ENCODE measurements around the gene COX5A. TPM values are rescaled to one million over a fixed set of nuclear protein-coding genes. Genes with fewer than 3 reads are reported as not detected.
"Not testable (repeated sequence)": the region's sequence is repeated elsewhere in the genome, so short reads cannot be mapped to it uniquely, and the experiment has no call there.

COX5A gene
- total RNA-seq, 1 donor from 2014 or later, result 1,490 TPM

DNA sequence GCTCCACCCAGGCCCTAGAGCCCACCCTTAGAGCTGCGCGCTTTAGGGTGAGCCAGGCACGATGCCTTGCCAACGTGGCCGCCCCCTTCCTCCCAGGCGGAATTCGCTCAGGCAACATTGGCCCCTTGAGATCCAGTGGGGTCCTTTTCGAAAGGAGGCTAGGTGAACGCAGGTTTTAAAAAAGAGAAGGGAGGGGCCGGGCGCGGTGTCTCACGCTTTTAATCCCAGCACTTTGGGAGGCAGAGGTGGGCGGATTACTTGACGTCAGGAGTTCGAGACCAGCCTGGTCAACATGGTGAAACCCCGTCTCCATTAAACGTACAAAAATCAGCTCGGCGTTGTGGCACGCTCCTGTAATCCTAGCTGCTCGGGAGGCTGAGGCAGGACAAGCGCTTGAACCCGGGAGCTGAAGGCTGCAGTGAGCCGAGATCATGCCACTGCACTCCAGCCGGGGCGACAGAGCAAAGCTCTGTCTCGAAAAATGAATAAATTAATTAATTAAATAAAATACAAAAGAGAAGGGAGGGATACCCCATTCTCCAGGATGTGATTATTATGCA, 19.7 kb upstream of the COX5A start:
- DNase-seq (ENCODE audit: missing footprints) (no peak), ATAC-seq (no peak)
- intact Hi-C loops (cut with DNase I), result loop anchor here (2.0 to 5.0 kb wide), 2 partner anchors 65 to 245 kb away; partner anchors contain the start of genes C15orf39 and PPCDC

DNA sequence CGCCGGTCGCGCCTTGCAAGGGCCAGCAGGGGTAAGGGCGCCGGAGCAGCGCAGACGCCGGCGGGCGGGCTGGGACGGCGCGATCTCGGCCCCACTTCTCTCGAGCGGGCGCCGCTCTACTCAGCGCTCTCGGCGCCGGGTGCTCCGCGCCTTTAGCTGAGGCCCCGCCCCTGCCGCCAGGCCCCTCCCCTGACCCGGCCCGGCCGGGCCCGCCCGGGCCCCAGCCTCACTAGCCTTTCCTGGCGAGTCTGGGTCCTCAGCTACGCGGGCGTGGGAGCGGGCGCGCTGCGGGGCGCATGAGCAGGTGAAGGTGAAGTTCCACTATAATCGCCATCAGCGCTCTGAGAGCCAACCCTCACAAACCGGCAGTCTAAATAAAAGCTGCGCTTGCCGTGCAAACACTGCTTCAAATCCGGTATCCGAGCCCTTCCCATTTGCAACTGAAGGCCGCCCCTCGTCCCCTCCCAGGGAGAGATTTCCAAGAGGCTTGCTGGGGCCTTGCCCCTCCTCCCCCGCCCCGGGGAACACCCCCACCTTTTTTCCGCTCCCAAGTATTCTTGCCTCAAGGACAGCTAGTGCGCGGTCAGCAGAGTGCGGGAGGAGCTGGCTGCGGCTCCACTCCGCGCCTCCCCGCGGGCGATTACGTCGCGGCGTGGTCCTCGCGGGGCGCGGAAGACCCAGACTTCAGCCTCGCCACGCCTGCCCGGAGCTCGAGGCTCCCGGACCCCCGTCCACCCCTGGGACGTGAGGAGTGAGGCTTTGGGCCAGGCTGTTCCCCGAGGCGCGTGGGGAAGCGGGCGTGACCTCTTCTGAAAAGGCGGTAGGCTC, 19.0 kb upstream of the COX5A start, which contains the start of gene RPP25:
Gene RPP25, minus strand, starts transcription at position 125 of the 828 bp plus-strand sequence. CDS start 189 bp downstream, outside the sequence.
- intact Hi-C loops (cut with DNase I), result loop anchor here (5.0 kb wide), 1 partner anchor 245 kb away; the partner anchor contains the start of gene C15orf39
- ATAC-seq, result peak; percentile 92
- DNase-seq (ENCODE audit: missing footprints), result peak; percentile 89

DNA sequence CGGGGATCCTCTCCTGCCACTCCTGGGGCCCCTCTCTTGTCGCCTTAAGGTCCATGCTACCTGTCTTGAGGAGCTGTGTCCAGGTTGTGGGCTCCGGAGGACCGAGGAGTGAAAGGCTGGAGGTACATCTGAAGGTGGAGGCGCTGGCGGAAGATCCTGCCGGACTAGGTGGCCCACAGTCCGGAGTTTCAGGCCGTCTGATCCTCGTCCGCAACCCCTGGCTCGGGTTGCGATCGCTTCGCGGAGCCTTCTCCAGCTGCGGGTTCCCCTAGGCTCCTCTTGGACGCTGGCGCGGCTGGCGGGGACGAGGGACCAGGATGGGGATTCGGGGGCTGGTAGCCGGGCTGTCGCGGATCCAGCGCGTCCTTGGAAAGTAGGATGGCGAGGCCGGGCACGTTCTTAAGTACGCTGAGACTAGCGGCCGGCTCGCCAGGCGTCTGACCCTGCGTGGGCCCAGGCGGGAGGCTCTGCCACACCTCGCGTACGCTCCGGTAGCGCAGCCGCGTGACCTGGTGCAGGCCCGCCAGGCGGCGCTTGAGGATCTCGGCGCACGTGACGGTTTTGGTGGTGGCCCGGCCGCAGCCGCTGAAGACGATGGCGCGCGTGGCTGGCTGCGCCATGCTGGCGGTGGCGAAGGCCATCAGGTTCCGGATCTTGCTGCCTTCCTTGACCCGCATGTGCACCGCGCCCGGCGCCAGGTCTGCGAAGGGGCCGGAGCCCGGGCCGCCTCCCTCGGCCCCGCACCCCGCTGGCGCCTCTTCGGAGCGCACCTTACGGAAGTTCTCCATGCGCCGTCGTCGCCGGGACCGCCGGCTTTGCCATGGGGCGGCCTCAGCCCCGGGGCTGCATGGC, 18.1 kb upstream of the COX5A start:
- intact Hi-C loops (cut with DNase I), result loop anchor here (5.0 kb wide), 1 partner anchor 246 kb away; the partner anchor contains the start of gene C15orf39
- ATAC-seq (peak; percentile 64), DNase-seq (ENCODE audit: missing footprints) (peak; percentile 88)

DNA sequence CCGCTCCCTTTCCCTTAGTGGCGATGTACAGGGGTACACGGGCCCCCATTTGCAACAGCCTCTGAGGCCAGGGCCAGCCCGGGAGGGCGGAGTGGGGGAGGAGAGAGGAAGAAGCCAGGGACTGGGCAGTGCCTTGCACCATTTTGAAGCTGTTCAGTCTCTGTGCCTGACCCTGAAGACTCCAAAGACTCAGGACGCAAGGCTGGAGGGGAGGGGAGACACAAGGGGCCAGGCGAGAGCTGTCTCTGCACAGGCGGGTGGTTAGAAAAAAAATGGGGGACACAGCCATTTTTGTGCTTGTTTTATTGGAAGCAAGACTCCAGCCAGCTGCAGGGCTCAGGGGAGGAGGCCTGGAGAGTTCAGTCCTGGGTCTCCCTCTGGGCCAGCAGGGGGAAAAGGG, 17.1 kb upstream of the COX5A start:
- intact Hi-C loops (cut with DNase I), result loop anchor here (5.0 kb wide), 1 partner anchor 247 kb away; the partner anchor contains the start of gene C15orf39
- DNase-seq (ENCODE audit: missing footprints), result no peak
- no peak for ATAC-seq

DNA sequence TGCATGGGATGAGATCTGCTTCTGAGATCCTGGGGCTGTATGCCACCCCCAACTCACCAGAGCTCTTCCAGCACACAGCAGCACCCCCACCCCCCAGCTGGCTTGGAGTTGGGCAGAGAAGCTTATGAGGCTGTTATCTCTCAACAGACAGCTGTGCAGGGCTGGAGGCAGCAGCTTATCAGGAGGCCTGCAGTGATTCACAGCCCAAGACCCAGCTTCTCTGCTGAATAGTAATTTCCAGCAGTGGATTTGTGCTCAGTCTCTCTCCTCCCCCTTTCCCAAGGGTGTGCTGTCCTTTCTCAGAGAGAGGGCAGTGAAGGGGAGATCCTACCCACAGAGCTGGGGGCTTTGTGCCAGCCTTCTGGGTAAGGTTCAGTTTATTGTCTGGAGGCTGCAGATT, 16.6 kb upstream of the COX5A start:
- ATAC-seq, result no peak
- no peak for DNase-seq (ENCODE audit: missing footprints)
- intact Hi-C loops (cut with DNase I), result loop anchor here (5.0 kb wide), 1 partner anchor 317 kb away; no protein-coding TSS in a partner anchor

DNA sequence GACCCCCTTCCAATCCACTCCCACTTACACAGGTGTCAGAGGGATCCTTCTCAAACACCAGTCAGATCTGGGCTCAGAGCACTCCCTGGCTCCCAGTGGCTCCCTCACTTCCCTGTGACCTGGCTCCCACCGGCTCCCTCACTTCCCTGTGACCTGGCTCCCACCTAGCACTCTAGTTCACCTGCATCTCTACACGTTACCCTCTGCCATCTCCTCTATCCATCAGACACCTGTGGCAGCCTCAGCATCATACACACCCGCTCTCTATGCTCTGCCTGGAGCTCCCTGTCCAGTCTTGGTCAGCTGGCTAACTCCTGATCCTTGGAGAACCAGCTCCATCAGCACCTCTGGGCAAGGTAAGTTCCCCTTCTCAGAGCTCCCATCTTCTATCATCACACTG, 13.1 kb upstream of the COX5A start:
- ATAC-seq, result no peak
- no peak for DNase-seq (ENCODE audit: missing footprints)
- intact Hi-C loops (cut with DNase I), result loop anchor here (5.0 kb wide), 1 partner anchor 314 kb away; no protein-coding TSS in a partner anchor

DNA sequence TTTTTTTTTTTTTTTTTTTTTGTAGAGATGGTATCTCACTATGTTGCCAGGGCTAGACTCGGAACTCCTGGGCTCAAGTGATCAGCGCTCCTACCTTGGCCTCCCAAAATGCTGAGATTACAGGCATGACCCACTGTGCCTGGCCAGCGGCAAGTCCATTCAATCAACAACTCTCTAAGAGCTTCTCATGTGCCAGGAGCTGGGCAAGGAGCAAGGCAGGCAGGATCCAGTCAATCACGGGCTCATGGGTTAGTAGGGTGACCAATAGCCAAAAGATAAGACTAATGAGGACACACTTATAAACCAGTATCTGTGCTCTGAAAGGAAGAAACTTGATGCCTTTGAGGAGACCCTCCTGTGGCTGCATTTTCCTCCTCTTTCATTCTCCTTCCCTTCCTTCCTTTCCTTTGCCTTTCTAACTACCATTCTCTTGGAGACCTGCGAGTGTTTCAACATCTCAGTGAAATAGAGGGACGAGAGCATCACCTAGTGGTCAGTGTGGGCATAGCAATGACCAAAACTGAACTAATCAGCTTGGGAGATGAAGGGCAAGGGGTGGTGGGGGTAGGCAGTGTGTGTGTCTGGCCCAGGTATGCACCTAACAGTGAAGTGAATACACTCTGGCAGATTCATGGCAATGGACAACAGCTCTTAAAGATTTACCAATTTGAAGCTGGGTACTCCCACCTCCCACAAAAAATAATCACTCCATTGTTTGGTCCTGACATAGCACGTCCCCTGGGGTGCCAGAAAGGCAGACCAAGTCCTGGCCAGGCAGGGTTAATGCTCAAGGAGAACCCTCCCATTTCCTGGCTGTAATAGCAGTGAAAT, 12.4 kb upstream of the COX5A start:
- peak; percentile 65 for ATAC-seq
- no peak for DNase-seq (ENCODE audit: missing footprints)
- intact Hi-C loops (cut with DNase I), result loop anchor here (1.0 to 5.0 kb wide), 2 partner anchors 179 to 313 kb away; no protein-coding TSS in a partner anchor

DNA sequence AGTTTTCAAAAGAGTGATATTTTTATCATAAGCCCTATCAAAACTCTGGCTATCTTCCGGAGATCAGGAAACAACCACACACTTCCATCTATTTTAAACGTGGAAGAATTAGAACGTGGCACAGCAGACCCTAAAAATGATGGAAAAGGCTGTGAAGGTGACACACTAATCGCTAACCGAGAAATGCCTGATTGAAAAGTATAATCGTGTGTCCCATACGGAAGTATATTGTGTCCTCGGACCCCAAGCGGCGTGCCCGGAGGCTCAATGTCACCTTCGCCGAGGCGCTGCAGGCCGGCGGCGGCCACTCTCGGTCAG, 642 bp downstream of the COX5A start:
- ATAC-seq, result peak; percentile 45

DNA sequence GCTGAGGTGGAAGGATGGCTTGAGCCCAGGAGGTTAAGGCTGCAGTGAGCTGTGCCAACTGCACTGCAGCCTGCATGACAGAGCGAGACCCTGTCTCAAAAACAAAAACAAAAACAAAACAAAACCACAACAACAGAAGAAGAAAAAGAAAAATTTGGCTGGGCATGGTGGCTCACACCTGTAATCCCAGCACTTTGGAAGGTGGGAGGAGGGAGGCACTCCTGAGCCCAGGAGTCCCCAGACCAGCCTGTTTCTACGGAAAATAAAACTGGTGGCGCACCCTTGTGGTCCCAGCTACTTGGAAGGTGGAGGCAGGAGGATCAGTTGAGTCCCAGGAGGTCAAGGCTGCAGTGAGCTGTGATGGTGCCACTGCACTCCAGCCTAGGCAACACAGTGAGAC, 2.7 kb downstream of the COX5A start:
- DNase-seq (ENCODE audit: missing footprints); intact Hi-C loops (cut with DNase I); ATAC-seq: not testable (repeated sequence)

More for the DNA sequence above, 642 bp downstream of the COX5A start:
- DNase-seq (ENCODE audit: missing footprints), result no peak
- intact Hi-C loops (cut with DNase I), result loop anchor here (2.0 kb wide), 1 partner anchor 30 kb away; the partner anchor contains the start of gene FAM219B

DNA sequence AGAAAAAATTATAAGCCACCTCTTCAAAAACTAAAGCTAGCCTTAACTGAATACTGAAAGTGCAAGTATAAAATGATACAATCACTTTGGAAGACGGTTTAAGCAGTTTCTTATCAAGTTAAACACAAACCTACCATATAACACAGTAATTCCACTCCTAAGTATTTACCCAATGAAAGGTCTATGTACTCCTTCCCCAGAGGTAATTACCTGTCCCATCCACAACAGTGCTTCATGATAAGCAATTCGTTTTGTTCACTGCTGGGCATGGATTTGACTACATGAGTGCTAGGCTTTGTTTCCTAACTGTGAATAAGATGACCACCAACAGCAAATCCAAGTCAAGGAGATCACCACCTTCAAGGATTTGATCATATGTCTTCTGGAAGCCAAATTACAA, 4.3 kb downstream of the COX5A start:
- no peak for DNase-seq (ENCODE audit: missing footprints)
- no peak for ATAC-seq
- intact Hi-C loops (cut with DNase I), result no loop called here

DNA sequence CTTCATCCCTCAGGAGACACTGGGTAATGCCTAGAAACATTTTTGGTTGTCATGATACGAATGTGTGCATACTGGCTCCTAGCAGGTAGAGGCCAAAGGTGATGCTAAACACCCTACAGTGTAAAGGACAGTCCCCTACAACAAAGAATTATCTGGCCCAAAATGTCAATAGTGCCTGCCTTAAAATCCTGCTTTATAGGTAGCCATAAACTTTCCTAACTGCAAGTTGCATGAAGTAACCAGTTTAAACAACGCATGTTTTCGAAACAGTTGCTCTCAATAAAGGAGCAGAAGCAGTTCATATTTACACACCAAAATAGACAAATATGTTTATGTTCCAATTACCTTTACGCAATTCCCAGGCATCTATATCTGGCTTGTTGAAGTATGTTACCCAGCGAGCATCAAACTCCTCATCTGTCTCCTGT, 9.1 kb downstream of the COX5A start:
- no peak for DNase-seq (ENCODE audit: missing footprints)
- ATAC-seq, result no peak
- intact Hi-C loops (cut with DNase I), result no loop called here

DNA sequence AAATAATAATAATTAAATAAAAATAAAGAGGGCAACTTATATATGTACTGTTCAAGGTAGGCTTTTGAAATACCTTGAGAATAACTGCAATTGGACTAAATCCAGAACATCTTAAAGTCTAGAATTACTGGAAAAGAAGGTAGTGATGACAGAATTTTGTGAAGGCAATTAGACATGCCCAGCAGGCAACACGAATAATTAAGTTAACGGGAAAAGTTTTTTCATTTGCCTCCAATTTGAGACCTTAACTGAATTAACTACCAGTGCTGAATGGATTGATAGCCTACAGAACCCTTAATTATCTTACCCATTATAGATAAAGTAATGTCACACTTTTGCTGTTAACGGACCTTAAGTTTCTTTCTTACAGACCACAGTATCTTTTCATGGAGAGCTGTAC, 13.3 kb downstream of the COX5A start:
- intact Hi-C loops (cut with DNase I), result no loop called here
- DNase-seq (ENCODE audit: missing footprints), result no peak
- no peak for ATAC-seq

DNA sequence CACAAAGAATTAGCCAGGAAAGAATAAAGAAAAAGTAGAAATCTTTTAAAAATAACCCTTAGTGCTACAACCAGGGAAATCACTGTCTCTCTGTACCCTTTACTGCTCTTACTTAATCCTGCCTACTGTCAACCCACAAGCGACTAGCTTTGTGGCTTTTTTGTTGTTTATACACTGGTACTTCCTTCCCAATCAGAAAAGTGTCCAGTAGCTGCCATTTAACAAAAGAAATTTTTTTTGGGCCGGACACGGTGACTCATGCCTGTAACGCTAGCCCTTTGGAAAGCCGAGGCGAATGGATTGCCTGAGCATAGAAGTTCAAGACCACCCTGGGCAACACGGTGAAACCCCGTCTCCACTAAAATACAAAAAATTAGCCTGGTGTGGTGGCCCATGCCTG, 17.4 kb downstream of the COX5A start:
- intact Hi-C loops (cut with DNase I), result no loop called here

DNA sequence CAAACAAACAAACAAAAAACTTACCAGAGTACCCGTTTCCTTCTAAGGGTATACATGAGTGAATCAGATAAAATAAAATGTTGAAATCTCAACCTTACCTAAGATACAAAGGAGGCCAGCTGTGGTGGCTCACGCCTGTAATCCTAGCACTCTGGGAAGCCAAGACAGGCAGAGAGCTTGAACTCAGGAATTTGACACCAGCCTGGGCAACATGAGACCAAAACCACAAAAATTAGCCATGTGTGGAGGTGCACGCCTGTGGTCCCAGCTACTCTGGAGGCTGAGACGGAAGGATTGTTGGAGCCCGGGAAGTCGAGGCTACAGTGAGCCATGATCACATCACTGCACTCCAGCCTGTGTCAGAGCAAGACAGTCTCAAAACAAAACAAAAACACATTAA, 20.2 kb downstream of the COX5A start:
- intact Hi-C loops (cut with DNase I), result no loop called here
- ATAC-seq, result no peak
- DNase-seq (ENCODE audit: missing footprints), result no peak

More for the DNA sequence above, 17.4 kb downstream of the COX5A start:
- ATAC-seq, result no peak
- no peak for DNase-seq (ENCODE audit: missing footprints)

DNA sequence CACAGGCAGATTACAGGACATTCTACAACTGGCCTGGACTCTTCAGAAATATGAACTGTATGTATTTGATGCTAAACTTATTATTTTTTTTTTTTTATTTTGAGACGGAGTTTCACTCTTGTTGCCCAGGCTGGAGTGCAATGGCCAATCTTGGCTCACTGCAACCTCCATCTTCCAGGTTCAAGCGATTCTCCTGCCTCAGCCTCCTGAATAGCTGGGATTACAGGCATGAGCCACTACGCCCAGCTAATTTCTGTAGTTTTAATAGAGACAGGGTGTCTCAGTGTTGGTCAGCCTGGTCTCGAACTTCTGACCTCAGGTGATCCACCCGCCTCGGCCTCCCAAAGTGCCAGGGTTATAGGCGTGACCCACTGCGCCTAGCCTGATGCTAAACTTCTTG, 24.1 kb downstream of the COX5A start:
- ATAC-seq; DNase-seq (ENCODE audit: missing footprints); intact Hi-C loops (cut with DNase I): not testable (repeated sequence)

DNA sequence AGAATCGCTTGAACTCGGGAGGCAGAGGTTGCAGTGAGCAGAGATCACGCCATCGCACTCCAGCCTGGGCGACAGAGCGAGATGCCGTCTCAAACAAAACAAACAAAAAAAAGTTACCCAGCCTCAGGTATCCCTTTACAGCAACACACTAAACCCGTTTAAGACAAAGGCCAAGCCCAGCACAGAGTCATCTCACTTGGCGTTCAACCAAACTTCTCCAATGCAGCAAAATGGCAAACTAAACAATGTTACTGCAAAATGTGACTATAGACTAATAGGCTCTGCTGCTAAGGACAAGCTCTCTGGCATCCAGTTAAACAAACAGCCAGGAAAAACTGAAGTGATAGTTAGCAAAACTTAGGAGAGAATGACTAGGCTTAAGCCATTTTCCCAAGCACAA, 24.8 kb downstream of the COX5A start:
- intact Hi-C loops (cut with DNase I), result no loop called here
- no peak for DNase-seq (ENCODE audit: missing footprints)
- no peak for ATAC-seq

DNA sequence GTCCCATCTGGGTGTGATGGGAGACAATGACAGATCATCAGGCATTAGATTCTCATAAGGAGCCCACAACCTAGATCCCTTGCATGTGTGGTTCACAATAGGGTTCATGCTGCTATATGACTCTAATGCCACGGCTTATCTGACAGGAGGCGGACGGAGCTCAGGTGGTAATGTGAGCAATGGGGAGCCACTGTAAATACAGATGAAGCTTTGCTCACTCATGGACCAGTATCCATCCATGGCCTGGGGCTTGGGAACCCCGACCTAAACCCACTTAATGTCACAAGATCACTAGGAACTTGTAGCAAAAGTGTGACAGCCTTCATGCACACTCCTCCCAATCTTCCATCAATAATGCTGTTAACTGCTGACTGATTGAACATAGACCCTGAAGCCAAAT, 29.2 kb downstream of the COX5A start:
- intact Hi-C loops (cut with DNase I), result no loop called here
- DNase-seq (ENCODE audit: missing footprints), result no peak
- ATAC-seq, result no peak
